Heart right ventricle (tissue), 16 donors: ENCODE measurements around the gene TPRG1. TPM values are rescaled to one million over a fixed set of nuclear protein-coding genes. Genes with fewer than 3 reads are reported as not detected.

ENCODE experiments used
- ATAC-seq, 8 donors: fragments of 200-7000 bp; cut with Tn5 transposase; one replicate each; pipeline ENCODE4 v1.9.1; 2020; ENCODE audit warnings: mild to moderate bottlenecking in 8 of 8, moderate library complexity in 8 of 8, moderate number of reproducible peaks in 1 of 8
- DNase-seq, 2 donors: peaks; one replicate each; pipeline ENCODE4 v3.0.0-alpha.2; 2020
- H3K27ac ChIP-seq, 10 donors: fragments of 200-600 bp; sonication (generic) in 2 of 10; one replicate each; pipeline versions ENCODE4 v1.5.0 to v1.8.0; 2020 to 2022; ENCODE audit warnings: mild to moderate bottlenecking in 3 of 10
- H3K27me3 ChIP-seq, 7 donors: fragments of 200-600 bp; one replicate each; pipeline ENCODE4 v1.8.0; 2021 to 2022; ENCODE audit warnings: mild to moderate bottlenecking in 2 of 7
- H3K36me3 ChIP-seq, 9 donors: fragments of 200-600 bp; sonication (generic) in 1 of 9; one replicate each; pipeline versions ENCODE4 v1.5.0 to v1.8.0; 2020 to 2022; ENCODE audit warnings: mild to moderate bottlenecking in 2 of 9
- H3K4me1 ChIP-seq, 9 donors: fragments of 200-600 bp; sonication (generic) in 1 of 9; one replicate each; pipeline versions ENCODE4 v1.5.0 to v1.8.0; 2020 to 2022; ENCODE audit warnings: mild to moderate bottlenecking in 4 of 9
- H3K4me3 ChIP-seq, 10 donors: fragments of 200-600 bp; sonication (generic) in 2 of 10; one replicate each; pipeline versions ENCODE4 v1.5.0 to v1.8.0; 2020 to 2022; ENCODE audit warnings: mild to moderate bottlenecking in 7 of 10, moderate library complexity in 2 of 10
- H3K9me3 ChIP-seq, 11 donors: fragments of 200-600 bp in 10 of 11; sonication (generic) in 2 of 11; one replicate each; pipeline versions ENCODE4 v1.5.0 to v1.8.0; 2013 to 2022; ENCODE audit warnings: mild to moderate bottlenecking in 2 of 11, control low read depth in 1 of 11, moderate library complexity in 1 of 11
- CTCF ChIP-seq, 9 donors: fragments of 200-600 bp; sonication (generic) in 2 of 9; IDR thresholded peaks; one replicate each; pipeline versions ENCODE4 v1.5.0 to v1.8.0; 2021 to 2022; ENCODE audit warnings: antibody characterized with exemption in 9 of 9, mild to moderate bottlenecking in 5 of 9, moderate library complexity in 1 of 9
- WGBS, 2 donors: extraction: QIAGEN DNeasy Blood & Tissue Kit; methylation state at CpG; one replicate each; pipeline ENCODE4 v1.1.7; 2013; ENCODE audit warnings: inconsistent platforms in 1 of 2; 5-methylcytosine and 5-hydroxymethylcytosine counted together
- intact Hi-C, 10 donors: fragments of 100-400 bp; cut with DNase I; formaldehyde crosslinking; loops; one replicate each; pipeline versions ENCODE4 v1.11.1 to v1.14.2; 2022
- polyA plus RNA-seq, 2 donors: library from polyadenylated mRNA; stranded (reverse); fragments of 200-250 nt; gene quantifications; one replicate each; pipeline ENCODE4 v1.2.3, GENCODE V29; 2013
- total RNA-seq, 10 donors: library from RNA; stranded (reverse); fragmentation: NEBNext Ultra II Directional in 3 of 10; extraction: Animal tissue kit (Norgen Biotek cat#: 25700) in 3 of 10; gene quantifications; one replicate each; pipeline versions ENCODE4 v1.2.1 to v1.2.4, GENCODE V29; 2021 to 2023
- donor health status: Arrhythmogenic right ventricular cardiomyopathy.
- donor health status: ischemic (EF 13 %, LVEDD 7.1; RV severe dilation, severe dysfunction).
- donor health status: healthy with polysubstance abuse.
- donor health status: DM: no; HTN: yes; CAD: no.
- donor health status: DM: no; HTN: no; CAD: no.
- donor health status: ischemic (EF 25% LVEDD 6.9; RV normal size, moderate dysfunction).
- donor health status: ischemic (EF 25% LVEDD 5.7; RV mildly dilated, moderate dysfunction).
- donor health status: healthy.
- donor health status: DM: yes; HTN: yes; CAD: no.
- donor health status: Ischemic cardiomyopathy.
- donor health status: ischemic (EF 35%, LVEDD 5.7; RV mildly dilated, moderate dysfunction).
- donor health status: nonischemic (EF 11% LVEDD 7.7; RV severe dilation, severe dysfunction).
- donor health status: DM: yes; HTN: yes; CAD: no.
- donor health status: PGD.
- donor health status: ischemic (EF 29% LVEDD 5.4; RV normal size, mild dysfunction).
- donor health status: nonischemic (EF 23%, LVEDD 6.1; RV moderate dilation, normal function).

The TPRG1 gene
- total and polyA plus RNA-seq, 12 donors: 0.62 to 3.1 (median 1.8) TPM

GRCh38 chr3:189339996-189340395, 168.2 kb downstream of the TPRG1 start:
- Histone ChIP-seq H3K4me3 (no peak overlapping the region), H3K27ac (no peak overlapping the region), H3K27me3 (no peaks in the 10 kb centered on the region), H3K9me3 (peaks cover 0 to 11% (median 0%) of the 10 kb centered on the region in 11 donors), H3K36me3 (no peaks in the 10 kb centered on the region), H3K4me1 (peaks cover 0 to 4% (median 0%) of the 10 kb centered on the region in 9 donors)
- no peak for DNase-seq
- ATAC-seq: no peak
- intact Hi-C loops: no loop called here
- no peak for TF ChIP-seq CTCF (IDR thresholded peaks at IDR 0.05)
- 89 to 93% methylated on average over 5 of the region's 5 CpGs for WGBS, 2 donors

- WGBS, 2 donors: 72 to 76% methylated on average over 7 of the region's 7 CpGs
- Histone ChIP-seq H3K36me3 (no peaks in the 10 kb centered on the region), H3K4me1 (peaks cover 0 to 4% (median 0%) of the 10 kb centered on the region in 9 donors), H3K9me3 (peaks cover 0 to 11% (median 0%) of the 10 kb centered on the region in 11 donors), H3K27ac (no peak overlapping the region), H3K4me3 (no peak overlapping the region), H3K27me3 (no peaks in the 10 kb centered on the region)
- intact Hi-C loops: no loop called here
- ATAC-seq: no peak
- peak in 2 of 9 donors; percentile 18 to 21 for TF ChIP-seq CTCF (IDR thresholded peaks at IDR 0.05)
- DNase-seq: no peak
These were observed 169.1 kb downstream of the TPRG1 start for GRCh38 chr3:189340680-189341460.

GRCh38 chr3:189342811-189343210, 171.0 kb downstream of the TPRG1 start:
- H3K4me1 ChIP-seq: peaks cover 0 to 4% (median 0%) of the 10 kb centered on the region in 9 donors
- no peak for TF ChIP-seq CTCF (IDR thresholded peaks at IDR 0.05)
- intact Hi-C loops: no loop called here
- WGBS, 2 donors: 83 to 88% methylated on average over 1 of the region's 1 CpG
- DNase-seq (no peak), ATAC-seq (no peak)
- no peak overlapping the region for H3K4me3 ChIP-seq
- no peaks in the 10 kb centered on the region for H3K36me3 ChIP-seq
- no peak overlapping the region for H3K27ac ChIP-seq
- no peaks in the 10 kb centered on the region for H3K9me3 ChIP-seq
- no peaks in the 10 kb centered on the region for H3K27me3 ChIP-seq

- intact Hi-C loops: no loop called here
- Histone ChIP-seq H3K27ac (no peak overlapping the region), H3K4me1 (no peaks in the 10 kb centered on the region), H3K4me3 (no peak overlapping the region), H3K27me3 (no peaks in the 10 kb centered on the region), H3K36me3 (no peaks in the 10 kb centered on the region), H3K9me3 (no peaks in the 10 kb centered on the region)
- no peak for DNase-seq
- ATAC-seq: no peak
- TF ChIP-seq CTCF (IDR thresholded peaks at IDR 0.05): no peak
- WGBS, 2 donors: 69 to 79% methylated on average over 5 of the region's 5 CpGs
These were observed 173.2 kb downstream of the TPRG1 start for GRCh38 chr3:189344996-189345395.
